HEK293T (cell line): ENCODE data around the gene LAMTOR1.

Source experiments
- ARNT ChIP-seq: fragments of 450-650 bp; IDR thresholded peaks from 2 replicates; pipeline ENCODE4 v1.6.1; 2017; ENCODE audit warnings: mild to moderate bottlenecking
- BHLHE40 ChIP-seq: fragments of 450-650 bp; IDR thresholded peaks from 2 replicates; pipeline ENCODE4 v1.6.1; 2016; ENCODE audit warnings: mild to moderate bottlenecking, moderate library complexity, borderline replicate concordance
- ELF4 ChIP-seq: fragments of 450-650 bp; IDR thresholded peaks from 2 replicates; pipeline ENCODE4 v1.6.1; 2017; ENCODE audit warnings: antibody characterized with exemption
- FOXA1 ChIP-seq: fragments of 450-650 bp; IDR thresholded peaks from 2 replicates; pipeline ENCODE4 v1.6.1; 2016; ENCODE audit warnings: mild to moderate bottlenecking
- FOXK2 ChIP-seq: fragments of 450-650 bp; IDR thresholded peaks from 2 replicates; pipeline ENCODE4 v1.6.1; 2016; ENCODE audit warnings: mild to moderate bottlenecking
- FOXM1 ChIP-seq: fragments of 450-650 bp; IDR thresholded peaks from 2 replicates; pipeline ENCODE4 v1.6.1; 2017; ENCODE audit warnings: mild to moderate bottlenecking, borderline replicate concordance
- NFRKB ChIP-seq: fragments of 450-650 bp; IDR thresholded peaks from 2 replicates; pipeline ENCODE4 v1.6.1; 2016; ENCODE audit warnings: mild to moderate bottlenecking, moderate library complexity
- PKNOX1 ChIP-seq: fragments of 450-650 bp; IDR thresholded peaks from 2 replicates; pipeline ENCODE4 v1.6.1; 2016
- SP1 ChIP-seq: fragments of 450-650 bp; IDR thresholded peaks from 2 replicates; pipeline ENCODE4 v1.6.1; 2017
- TARDBP ChIP-seq: fragments of 450-650 bp; IDR thresholded peaks from 2 replicates; pipeline ENCODE4 v1.6.1; 2016
- ZNF384 ChIP-seq: fragments of 450-650 bp; IDR thresholded peaks from 2 replicates; pipeline ENCODE4 v1.6.1; 2016

GRCh38 chr11:72139500-72139899 is 36.4 kb upstream of the LAMTOR1 start:
- TF ChIP-seq ZNF384: no peak
- no peak for TF ChIP-seq TARDBP
- no peak for TF ChIP-seq FOXA1
- no peak for TF ChIP-seq FOXK2
- TF ChIP-seq FOXM1: no peak
- TF ChIP-seq NFRKB: no peak
- TF ChIP-seq ARNT: no peak
- TF ChIP-seq SP1: no peak
- TF ChIP-seq BHLHE40: no peak
- no peak for TF ChIP-seq ELF4
- TF ChIP-seq PKNOX1: no peak
